Kidney (tissue), 14 donors: ENCODE results near the gene ABCA1. TPM values are rescaled to one million over a fixed set of nuclear protein-coding genes. Genes with fewer than 3 reads are reported as not detected.

Experiments
- DNase-seq, 5 donors: peaks; one replicate each; pipeline ENCODE4 v3.0.0-alpha.2; 2013 to 2020
- FAIRE-seq: peaks from 2 replicates; lab custom pipeline; 2012; peaks lifted over from hg19 to GRCh38; lab: Jason Lieb, UNC
- H3K27ac ChIP-seq, 2 donors: one replicate each; pipeline ENCODE4 v1.7.0; 2013; ENCODE audit warnings: low read depth in 2 of 2, low read length in 2 of 2, inconsistent platforms in 1 of 2
- H3K27me3 ChIP-seq: one replicate; pipeline ENCODE4 v1.7.1; 2013; ENCODE audit warnings: low read length, inconsistent platforms; ENCODE audit not compliant: control insufficient read depth, insufficient read depth
- H3K36me3 ChIP-seq, 3 donors: one replicate each; pipeline versions ENCODE4 v1.7.0 to v1.7.1; 2013; ENCODE audit warnings: low read length in 3 of 3, control low read depth in 1 of 3, inconsistent platforms in 1 of 3; ENCODE audit not compliant: insufficient read depth in 3 of 3, control insufficient read depth in 2 of 3
- H3K4me1 ChIP-seq, 3 donors: one replicate each; pipeline versions ENCODE4 v1.7.0 to v1.7.1; 2013; ENCODE audit warnings: low read length in 3 of 3, inconsistent platforms in 1 of 3, low read depth in 1 of 3; ENCODE audit not compliant: control insufficient read depth in 2 of 3, insufficient read depth in 2 of 3
- H3K4me3 ChIP-seq, 3 donors: one replicate each; pipeline versions ENCODE4 v1.7.0 to v1.8.1; 2013; ENCODE audit warnings: low read length in 3 of 3, control low read depth in 1 of 3, inconsistent platforms in 1 of 3
- H3K9ac ChIP-seq, 3 donors: one replicate each; pipeline versions ENCODE4 v1.7.0 to v1.7.1; 2013; ENCODE audit warnings: low read length in 3 of 3, control low read depth in 1 of 3, inconsistent platforms in 1 of 3
- H3K9me3 ChIP-seq, 3 donors: one replicate each; pipeline versions ENCODE4 v1.7.0 to v1.7.1; 2013; ENCODE audit warnings: low read length in 3 of 3, control low read depth in 1 of 3, inconsistent platforms in 1 of 3; ENCODE audit not compliant: control insufficient read depth in 2 of 3, insufficient read depth in 1 of 3
- intact Hi-C: fragments of 100-400 bp; cut with DNase I; formaldehyde crosslinking; loops from one replicate; pipeline ENCODE4 v1.11.1; 2022
- polyA plus RNA-seq: library from polyadenylated mRNA; stranded (reverse); fragments of 350-450 nt; fragmentation: Illumina TruSeq; extraction: RNeasy Lipid Tissue Mini Kit (QIAGEN cat#74804); gene quantifications from one replicate; pipeline ENCODE4 v1.2.3, GENCODE V29; 2014; ENCODE audit warnings: low read depth, low replicate concordance; ENCODE audit not compliant: insufficient read depth
- total RNA-seq: library from RNA; stranded (reverse); fragmentation: NEBNext Ultra II Directional; extraction: Animal tissue kit (Norgen Biotek cat#: 25700); gene quantifications from one replicate; pipeline ENCODE4 v1.2.1, GENCODE V29; 2021
- TF ChIP-seq, protein P1 (sequence below): IDR thresholded peaks from 3 replicates; pipeline ENCODE4 v1.5.1; 2012; ENCODE audit warnings: mild to moderate bottlenecking, moderate library complexity, borderline replicate concordance; ENCODE audit not compliant: insufficient read depth; ENCODE audit errors: extremely low read depth
- donor health status: control.
- donor health status: control.
- donor health status: control.
- donor health status: control.
- donor health status: control.
- donor health status: DM: yes; HTN: yes; CAD: no.
- donor health status: Normal renal cell carcinoma (clear cell type).

The ABCA1 gene
- total and polyA plus RNA-seq, 2 donors from 2014 or later = 1.4 to 26.1 TPM

DNA sequence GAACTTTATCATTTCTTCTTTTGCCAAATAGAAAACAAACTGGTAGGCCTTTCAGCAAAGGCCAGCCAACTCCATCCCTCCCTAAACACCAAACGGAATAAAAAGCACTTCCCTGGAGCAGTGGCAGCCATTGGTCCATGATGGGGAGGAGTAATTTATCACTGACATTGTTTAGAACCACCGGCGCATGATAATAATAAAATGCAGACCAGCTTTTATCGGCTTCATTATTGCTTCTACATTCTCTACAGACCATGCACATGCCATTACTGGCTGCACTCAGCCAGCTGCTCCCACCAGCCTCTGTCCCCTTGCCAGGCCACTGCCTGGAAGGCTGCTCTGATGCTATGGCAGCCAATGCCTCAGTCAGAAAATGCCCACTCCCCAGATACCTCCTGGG is 45.9 kb downstream of the ABCA1 start:
- Histone ChIP-seq H3K36me3 (peaks cover 0 to 19% (median 0%) of the 10 kb centered on the region in 3 donors), H3K4me3 (no peak overlapping the region), H3K27ac (no peak overlapping the region), H3K9ac (no peak overlapping the region), H3K27me3 (no peaks in the 10 kb centered on the region), H3K9me3 (no peaks in the 10 kb centered on the region), H3K4me1 (no peaks in the 10 kb centered on the region)
- intact Hi-C loops = no loop called here
- DNase-seq (peak in 3 of 5 donors; percentile 12 to 39 (median 33)), FAIRE-seq (no peak)
- TF ChIP-seq, protein P1, sequence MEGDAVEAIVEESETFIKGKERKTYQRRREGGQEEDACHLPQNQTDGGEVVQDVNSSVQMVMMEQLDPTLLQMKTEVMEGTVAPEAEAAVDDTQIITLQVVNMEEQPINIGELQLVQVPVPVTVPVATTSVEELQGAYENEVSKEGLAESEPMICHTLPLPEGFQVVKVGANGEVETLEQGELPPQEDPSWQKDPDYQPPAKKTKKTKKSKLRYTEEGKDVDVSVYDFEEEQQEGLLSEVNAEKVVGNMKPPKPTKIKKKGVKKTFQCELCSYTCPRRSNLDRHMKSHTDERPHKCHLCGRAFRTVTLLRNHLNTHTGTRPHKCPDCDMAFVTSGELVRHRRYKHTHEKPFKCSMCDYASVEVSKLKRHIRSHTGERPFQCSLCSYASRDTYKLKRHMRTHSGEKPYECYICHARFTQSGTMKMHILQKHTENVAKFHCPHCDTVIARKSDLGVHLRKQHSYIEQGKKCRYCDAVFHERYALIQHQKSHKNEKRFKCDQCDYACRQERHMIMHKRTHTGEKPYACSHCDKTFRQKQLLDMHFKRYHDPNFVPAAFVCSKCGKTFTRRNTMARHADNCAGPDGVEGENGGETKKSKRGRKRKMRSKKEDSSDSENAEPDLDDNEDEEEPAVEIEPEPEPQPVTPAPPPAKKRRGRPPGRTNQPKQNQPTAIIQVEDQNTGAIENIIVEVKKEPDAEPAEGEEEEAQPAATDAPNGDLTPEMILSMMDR = no peak

- intact Hi-C loops = no loop called here
- Histone ChIP-seq H3K4me3 (no peak overlapping the region), H3K27me3 (no peaks in the 10 kb centered on the region), H3K9ac (no peak overlapping the region), H3K4me1 (no peaks in the 10 kb centered on the region), H3K9me3 (no peaks in the 10 kb centered on the region), H3K27ac (no peak overlapping the region), H3K36me3 (peaks cover 0 to 13% (median 0%) of the 10 kb centered on the region in 3 donors)
- TF ChIP-seq, protein P1 = no peak
- FAIRE-seq = no peak
- DNase-seq = peak in 1 of 5 donors; percentile 23
Observed at GRCh38 chr9:104879555-104880309, 48.2 kb downstream of the ABCA1 start.

DNA sequence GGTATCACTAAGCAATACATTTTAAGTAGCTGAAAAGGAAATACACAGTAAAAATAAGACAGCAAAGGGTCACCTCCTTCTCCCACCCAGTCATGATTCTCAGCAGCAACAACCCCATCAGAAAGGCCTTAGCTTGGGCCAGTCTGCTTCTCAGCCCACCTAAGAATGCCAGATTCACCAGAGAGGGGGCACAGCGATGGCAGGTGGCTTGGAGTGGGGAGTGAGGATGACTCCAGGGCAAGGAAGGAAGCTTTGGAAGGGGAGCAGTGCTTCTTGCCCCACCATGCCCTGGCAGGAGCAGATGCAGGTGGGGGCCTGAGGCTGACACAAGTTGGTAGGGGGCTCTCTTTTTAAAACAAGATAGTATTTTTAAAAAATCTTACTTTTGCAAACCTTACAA is 51.4 kb downstream of the ABCA1 start:
- Histone ChIP-seq H3K9ac (no peak overlapping the region), H3K9me3 (no peaks in the 10 kb centered on the region), H3K36me3 (peaks cover 0 to 9% (median 0%) of the 10 kb centered on the region in 3 donors), H3K27me3 (no peaks in the 10 kb centered on the region), H3K4me1 (peaks cover 0 to 3% (median 0%) of the 10 kb centered on the region in 3 donors), H3K4me3 (no peak overlapping the region), H3K27ac (no peak overlapping the region)
- DNase-seq (no peak), FAIRE-seq (no peak)
- intact Hi-C loops = no loop called here
- TF ChIP-seq, protein P1 = no peak
